Tibial nerve (tissue), 4 donors: ENCODE data around the gene BRME1. TPM values are rescaled to one million over a fixed set of nuclear protein-coding genes. Genes with fewer than 3 reads are reported as not detected.
A peak's percentile ranks its signal among the peaks of the same experiment; 100 is the strongest.
"Not testable (repeated sequence)": the region's sequence is repeated elsewhere in the genome, so short reads cannot be mapped to it uniquely, and the experiment has no call there.

Source experiments
- DNase-seq, 2 donors: peaks; one replicate each; pipeline ENCODE4 v3.0.0-alpha.2; 2019; ENCODE audit warnings: low spot score in 2 of 2
- H3K27ac ChIP-seq, 4 donors: fragments of 200-600 bp; sonication (generic) in 3 of 4; one replicate each; pipeline ENCODE4 v1.5.1; 2017 to 2019; ENCODE audit warnings: mild to moderate bottlenecking in 1 of 4
- H3K27me3 ChIP-seq, 2 donors: fragments of 200-600 bp; sonication (generic) in 1 of 2; one replicate each; pipeline versions ENCODE4 v1.5.1 to v1.6.0; 2017 to 2019
- H3K36me3 ChIP-seq, 3 donors: fragments of 200-600 bp; sonication (generic); one replicate each; pipeline ENCODE4 v1.5.1; 2018 to 2019
- H3K4me1 ChIP-seq, 4 donors: fragments of 200-600 bp; sonication (generic) in 3 of 4; one replicate each; pipeline ENCODE4 v1.5.1; 2017 to 2019
- H3K4me3 ChIP-seq, 4 donors: fragments of 200-600 bp; sonication (generic) in 3 of 4; one replicate each; pipeline ENCODE4 v1.5.1; 2017 to 2019; ENCODE audit warnings: mild to moderate bottlenecking in 1 of 4, moderate library complexity in 1 of 4
- H3K9me3 ChIP-seq, 4 donors: fragments of 200-600 bp; sonication (generic) in 3 of 4; one replicate each; pipeline ENCODE4 v1.5.1; 2017 to 2019
- EP300 ChIP-seq, 2 donors: sonication (generic); formaldehyde crosslinking; IDR thresholded peaks; one replicate each; pipeline ENCODE4 v1.6.1; 2017; ENCODE audit warnings: antibody characterized with exemption in 2 of 2, mild to moderate bottlenecking in 1 of 2
- POLR2A ChIP-seq, 2 donors: fragments of 450-650 bp; IDR thresholded peaks; one replicate each; pipeline ENCODE4 v1.6.1; 2017; ENCODE audit warnings: antibody characterized with exemption in 2 of 2, mild to moderate bottlenecking in 2 of 2, moderate library complexity in 2 of 2
- WGBS, 2 donors: methylation state at CpG; one replicate each; pipeline ENCODE4 v1.1.5; 2018; 5-methylcytosine and 5-hydroxymethylcytosine counted together
- total RNA-seq, 4 donors: library from RNA; depleted of rRNA; stranded (reverse); fragments of >200 nt; gene quantifications; one replicate each; pipeline ENCODE4 v1.1.0, GENCODE V29; 2016
- TF ChIP-seq, protein P1 (sequence below), 5 experiments: fragments of 200-600 bp in 3 of 5; fragments of 450-650 bp in 2 of 5; sonication (generic) in 3 of 5; IDR thresholded peaks; one replicate each; pipeline ENCODE4 v1.5.1; 2016 to 2019; ENCODE audit warnings: antibody characterized with exemption in 5 of 5, mild to moderate bottlenecking in 3 of 5, moderate library complexity in 2 of 5

BRME1 gene
- total RNA-seq, 4 donors from 2014 or later: 1.5 to 3.3 (median 3.0) TPM; not detected in 1

GRCh38 chr19:13860679-13861391, 45.1 kb downstream of the BRME1 start:
- no peak overlapping the region for H3K4me3 ChIP-seq

GRCh38 chr19:13859361-13859880, 46.5 kb downstream of the BRME1 start:
- TF ChIP-seq POLR2A (IDR thresholded peaks at IDR 0.05) (no peak), EP300 (IDR thresholded peaks at IDR 0.05) (no peak)
- TF ChIP-seq, protein P1, sequence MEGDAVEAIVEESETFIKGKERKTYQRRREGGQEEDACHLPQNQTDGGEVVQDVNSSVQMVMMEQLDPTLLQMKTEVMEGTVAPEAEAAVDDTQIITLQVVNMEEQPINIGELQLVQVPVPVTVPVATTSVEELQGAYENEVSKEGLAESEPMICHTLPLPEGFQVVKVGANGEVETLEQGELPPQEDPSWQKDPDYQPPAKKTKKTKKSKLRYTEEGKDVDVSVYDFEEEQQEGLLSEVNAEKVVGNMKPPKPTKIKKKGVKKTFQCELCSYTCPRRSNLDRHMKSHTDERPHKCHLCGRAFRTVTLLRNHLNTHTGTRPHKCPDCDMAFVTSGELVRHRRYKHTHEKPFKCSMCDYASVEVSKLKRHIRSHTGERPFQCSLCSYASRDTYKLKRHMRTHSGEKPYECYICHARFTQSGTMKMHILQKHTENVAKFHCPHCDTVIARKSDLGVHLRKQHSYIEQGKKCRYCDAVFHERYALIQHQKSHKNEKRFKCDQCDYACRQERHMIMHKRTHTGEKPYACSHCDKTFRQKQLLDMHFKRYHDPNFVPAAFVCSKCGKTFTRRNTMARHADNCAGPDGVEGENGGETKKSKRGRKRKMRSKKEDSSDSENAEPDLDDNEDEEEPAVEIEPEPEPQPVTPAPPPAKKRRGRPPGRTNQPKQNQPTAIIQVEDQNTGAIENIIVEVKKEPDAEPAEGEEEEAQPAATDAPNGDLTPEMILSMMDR (IDR thresholded peaks at IDR 0.05): no peak
- Histone ChIP-seq H3K27ac (no peak overlapping the region), H3K36me3 (no peaks in the 10 kb centered on the region), H3K9me3 (no peaks in the 10 kb centered on the region), H3K4me1 (peaks cover 0 to 17% (median 10%) of the 10 kb centered on the region in 4 donors), H3K27me3 (no peaks in the 10 kb centered on the region), H3K4me3 (no peak overlapping the region)
- WGBS, 2 donors: 94 to 97% methylated on average over 3 of the region's 3 CpGs
- no peak for DNase-seq

More at GRCh38 chr19:13860679-13861391, 45.1 kb downstream of the BRME1 start:
- TF ChIP-seq, protein P1 (IDR thresholded peaks at IDR 0.05): no peak
- no peak for TF ChIP-seq EP300 (IDR thresholded peaks at IDR 0.05)
- TF ChIP-seq POLR2A (IDR thresholded peaks at IDR 0.05): no peak
- WGBS, 2 donors: 82% methylated on average over 13 of the region's 13 CpGs
- Histone ChIP-seq H3K27me3 (no peaks in the 10 kb centered on the region), H3K4me1 (peaks cover 0 to 29% (median 10%) of the 10 kb centered on the region in 4 donors), H3K27ac (peak overlapping the region; percentile 81 to 94 (median 90)), H3K36me3 (no peaks in the 10 kb centered on the region), H3K9me3 (no peaks in the 10 kb centered on the region)
- DNase-seq: no peak

DNA sequence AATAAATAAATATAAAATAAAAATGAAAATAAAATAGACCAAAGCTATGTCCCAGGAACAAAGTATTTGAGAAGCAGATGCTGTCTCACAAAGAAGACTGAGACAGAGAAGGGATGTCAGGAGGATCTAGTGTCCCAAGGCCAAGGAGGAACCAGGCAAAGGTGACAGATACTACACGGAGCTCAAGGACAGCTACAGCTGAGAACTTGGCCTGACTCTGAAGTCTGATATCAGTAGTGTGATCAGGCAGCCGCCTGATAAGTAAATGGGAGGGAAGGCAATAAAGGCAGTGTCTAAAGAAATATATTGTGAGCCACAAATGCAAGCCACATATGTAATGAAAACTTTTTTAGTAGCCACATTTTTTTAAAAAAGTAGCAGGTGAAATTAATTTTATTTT, 49.4 kb downstream of the BRME1 start:
- 66 to 79% methylated on average over 2 of the region's 2 CpGs for WGBS, 2 donors
- Histone ChIP-seq H3K36me3 (no peaks in the 10 kb centered on the region), H3K9me3 (no peaks in the 10 kb centered on the region), H3K27me3 (no peaks in the 10 kb centered on the region), H3K4me3 (no peak overlapping the region), H3K4me1 (peaks cover 0 to 18% (median 12%) of the 10 kb centered on the region in 4 donors), H3K27ac (no peak overlapping the region)
- no peak for DNase-seq
- TF ChIP-seq, protein P1 (IDR thresholded peaks at IDR 0.05): no peak
- TF ChIP-seq EP300 (IDR thresholded peaks at IDR 0.05): no peak
- no peak for TF ChIP-seq POLR2A (IDR thresholded peaks at IDR 0.05)

GRCh38 chr19:13852171-13852707, 53.7 kb downstream of the BRME1 start:
- H3K27me3 ChIP-seq, H3K9me3 ChIP-seq, DNase-seq, H3K4me3 ChIP-seq, H3K36me3 ChIP-seq: not testable (repeated sequence)
- peak overlapping the region; percentile 97 to 100 (median 98) for H3K27ac ChIP-seq
- WGBS, 2 donors: 69 to 70% methylated on average over 12 of the region's 12 CpGs
- peaks cover 0 to 50% (median 29%) of the 10 kb centered on the region in 4 donors for H3K4me1 ChIP-seq

DNA sequence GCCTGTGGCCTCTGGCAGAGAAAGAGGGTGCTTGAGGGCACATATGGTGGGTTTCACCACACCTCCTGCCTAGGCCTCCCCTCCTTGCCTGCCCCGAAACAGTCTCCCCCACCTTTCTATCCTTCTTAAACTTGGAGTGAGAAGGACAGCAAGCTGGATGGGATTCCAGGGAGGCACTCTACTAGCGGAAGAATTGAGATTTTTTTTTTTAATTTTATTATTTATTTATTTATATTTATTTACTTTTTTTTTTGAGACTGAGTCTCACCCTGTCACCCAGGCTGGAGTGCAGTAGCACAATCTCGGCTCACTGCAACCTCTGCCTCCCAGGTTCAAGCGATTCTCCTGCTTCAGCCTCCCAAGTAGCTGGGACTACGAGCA, 54.2 kb downstream of the BRME1 start:
- not testable (repeated sequence) for H3K9me3 ChIP-seq, DNase-seq, H3K27me3 ChIP-seq, H3K36me3 ChIP-seq
- Histone ChIP-seq H3K4me1 (peaks cover 0 to 55% (median 34%) of the 10 kb centered on the region in 4 donors), H3K27ac (peak overlapping the region; percentile 97 to 100 (median 98)), H3K4me3 (peak overlapping the region in 2 of 4 donors; percentile 4 to 45)
- WGBS, 2 donors: 64 to 66% methylated on average over 5 of the region's 5 CpGs
